SW 1271 (cell line): ENCODE measurements around the gene PCLO.
A peak's percentile ranks its signal among the peaks of the same experiment; 100 is the strongest.

Experiments
- DNase-seq, 2 experiments: peaks; one replicate each; lab custom pipeline; 2025; lab: John Stamatoyannopoulos, UW

PCLO gene

GRCh38 chr7:82839063-82839462 lies 323.6 kb downstream of the PCLO start:
- no peak for DNase-seq

- DNase-seq: no peak
Observed at GRCh38 chr7:82838314-82838713, 324.4 kb downstream of the PCLO start.

GRCh38 chr7:82823073-82823472 lies 339.6 kb downstream of the PCLO start:
- DNase-seq: no peak

GRCh38 chr7:82821037-82821436 lies 341.6 kb downstream of the PCLO start:
- DNase-seq: no peak

GRCh38 chr7:82818171-82818570 lies 344.5 kb downstream of the PCLO start:
- DNase-seq: no peak

GRCh38 chr7:82816272-82816671 lies 346.4 kb downstream of the PCLO start:
- DNase-seq: no peak

GRCh38 chr7:82810558-82811259 lies 352.0 kb downstream of the PCLO start:
- peak in 1 of 2 experiments; percentile 64 for DNase-seq

GRCh38 chr7:82808633-82809032 lies 354.1 kb downstream of the PCLO start:
- no peak for DNase-seq

GRCh38 chr7:82805527-82805960 lies 357.1 kb downstream of the PCLO start:
- DNase-seq: peak; percentile 78 to 93

GRCh38 chr7:82803411-82803810 lies 359.3 kb downstream of the PCLO start:
- peak in 1 of 2 experiments; percentile 22 for DNase-seq

GRCh38 chr7:82789883-82790609 lies 372.6 kb downstream of the PCLO start:
- no peak for DNase-seq

- no peak for DNase-seq
Observed at GRCh38 chr7:82778021-82778420, 384.7 kb downstream of the PCLO start.

- no peak for DNase-seq
Observed at GRCh38 chr7:82762880-82763279, 399.8 kb downstream of the PCLO start.

GRCh38 chr7:82760831-82761230 lies 401.9 kb downstream of the PCLO start:
- DNase-seq: no peak

- DNase-seq: no peak
Observed at GRCh38 chr7:82760074-82760473, 402.6 kb downstream of the PCLO start.

GRCh38 chr7:82755705-82756551 lies 406.8 kb downstream of the PCLO start:
- DNase-seq: no peak

- DNase-seq: no peak
Observed at GRCh38 chr7:82750007-82750406, 412.7 kb downstream of the PCLO start.

GRCh38 chr7:82745820-82746219 lies 416.9 kb downstream of the PCLO start:
- DNase-seq: no peak

- DNase-seq: no peak
Observed at GRCh38 chr7:82745117-82745516, 417.6 kb downstream of the PCLO start.

GRCh38 chr7:82742163-82742562 lies 420.5 kb downstream of the PCLO start:
- DNase-seq: no peak

GRCh38 chr7:82741493-82741892 lies 421.2 kb downstream of the PCLO start:
- no peak for DNase-seq

- peak in 1 of 2 experiments; percentile 29 for DNase-seq
Observed at GRCh38 chr7:82740246-82740848, 422.3 kb downstream of the PCLO start.
